Breast epithelium (tissue), 4 donors: ENCODE measurements around the gene C3orf18. TPM values are rescaled to one million over a fixed set of nuclear protein-coding genes. Genes with fewer than 3 reads are reported as not detected.
"Not testable (repeated sequence)": the region's sequence is repeated elsewhere in the genome, so short reads cannot be mapped to it uniquely, and the experiment has no call there.

Experiments
- DNase-seq, 2 donors: peaks; one replicate each; pipeline ENCODE4 v3.0.0-alpha.2; 2019; ENCODE audit warnings: low spot score in 2 of 2
- H3K27ac ChIP-seq, 2 donors: fragments of 200-600 bp; sonication (generic) in 1 of 2; one replicate each; pipeline ENCODE4 v1.5.1; 2016 to 2019; ENCODE audit warnings: mild to moderate bottlenecking in 1 of 2
- H3K27me3 ChIP-seq, 2 donors: fragments of 200-600 bp; sonication (generic) in 1 of 2; one replicate each; pipeline versions ENCODE4 v1.5.1 to v1.6.0; 2017 to 2019; ENCODE audit warnings: control low read depth in 1 of 2, mild to moderate bottlenecking in 1 of 2
- H3K36me3 ChIP-seq: fragments of 200-600 bp; one replicate; pipeline ENCODE4 v1.5.1; 2019
- H3K4me1 ChIP-seq, 2 donors: fragments of 200-600 bp; sonication (generic); one replicate each; pipeline ENCODE4 v1.5.1; 2016 to 2019; ENCODE audit warnings: control low read depth in 1 of 2
- H3K4me3 ChIP-seq, 3 donors: fragments of 200-600 bp; sonication (generic); 1 replicate in 2 of 3; 2 replicates in 1 of 3; pipeline ENCODE4 v1.5.1; 2016 to 2019; ENCODE audit warnings: mild to moderate bottlenecking in 3 of 3, moderate library complexity in 2 of 3
- H3K9me3 ChIP-seq, 2 donors: fragments of 200-600 bp; sonication (generic) in 1 of 2; one replicate each; pipeline ENCODE4 v1.5.1; 2016 to 2019; ENCODE audit warnings: control low read depth in 1 of 2
- POLR2A ChIP-seq: fragments of 450-650 bp; IDR thresholded peaks from one replicate; pipeline ENCODE4 v1.6.1; 2016; ENCODE audit warnings: antibody characterized with exemption, mild to moderate bottlenecking, moderate library complexity
- POLR2AphosphoS5 ChIP-seq, 3 donors: sonication (generic); formaldehyde crosslinking; IDR thresholded peaks; one replicate each; pipeline ENCODE4 v1.6.1; 2017; ENCODE audit warnings: antibody characterized with exemption in 3 of 3
- intact Hi-C: fragments of 100-400 bp; cut with DNase I; formaldehyde crosslinking; loops from one replicate; pipeline ENCODE4 v1.15.1; 2023; ENCODE audit warnings: low total_unique reads
- total RNA-seq, 3 donors: library from RNA; depleted of rRNA; stranded (reverse); fragments of >200 nt; gene quantifications; one replicate each; pipeline ENCODE4 v1.1.0, GENCODE V29; 2016
- TF ChIP-seq, protein P1 (sequence below), 3 donors: fragments of 450-650 bp; IDR thresholded peaks; one replicate each; pipeline ENCODE4 v1.5.1; 2016 to 2017; ENCODE audit warnings: antibody characterized with exemption in 3 of 3, mild to moderate bottlenecking in 3 of 3, moderate library complexity in 3 of 3

The C3orf18 gene
- total RNA-seq, 3 donors from 2014 or later: 10.7 to 16.8 (median 15.1) TPM

DNA sequence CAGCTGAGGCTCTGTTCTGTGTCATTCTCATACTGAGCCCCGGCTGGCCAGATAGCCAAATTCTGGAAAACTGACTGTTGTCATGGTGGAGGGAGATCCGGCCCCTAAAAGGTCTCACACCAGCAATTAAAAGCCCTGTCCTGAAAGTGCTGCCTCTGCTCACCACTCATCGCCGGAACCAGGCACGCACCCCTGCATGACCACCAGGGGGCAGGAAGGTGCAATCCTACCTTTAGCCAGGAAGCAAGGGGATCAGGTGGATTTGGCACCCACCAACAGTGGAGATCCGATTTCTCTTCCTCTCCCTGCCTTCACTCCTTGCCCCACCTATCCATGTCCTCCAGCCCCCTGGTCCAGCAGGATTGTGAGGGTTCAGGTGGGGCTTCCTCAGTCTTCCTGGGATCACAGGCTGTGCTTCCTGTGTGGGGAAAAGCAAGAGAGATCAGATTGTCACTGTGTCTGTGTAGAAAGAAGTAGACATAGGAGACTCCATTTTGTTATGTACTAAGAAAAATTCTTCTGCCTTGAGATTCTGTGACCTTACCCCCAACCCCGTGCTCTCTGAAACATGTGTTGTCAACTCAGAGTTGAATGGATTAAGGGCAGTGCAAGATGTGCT lies 48.0 kb downstream of the C3orf18 start:
- no peak for TF ChIP-seq POLR2AphosphoS5 (IDR thresholded peaks at IDR 0.05)
- TF ChIP-seq, protein P1, sequence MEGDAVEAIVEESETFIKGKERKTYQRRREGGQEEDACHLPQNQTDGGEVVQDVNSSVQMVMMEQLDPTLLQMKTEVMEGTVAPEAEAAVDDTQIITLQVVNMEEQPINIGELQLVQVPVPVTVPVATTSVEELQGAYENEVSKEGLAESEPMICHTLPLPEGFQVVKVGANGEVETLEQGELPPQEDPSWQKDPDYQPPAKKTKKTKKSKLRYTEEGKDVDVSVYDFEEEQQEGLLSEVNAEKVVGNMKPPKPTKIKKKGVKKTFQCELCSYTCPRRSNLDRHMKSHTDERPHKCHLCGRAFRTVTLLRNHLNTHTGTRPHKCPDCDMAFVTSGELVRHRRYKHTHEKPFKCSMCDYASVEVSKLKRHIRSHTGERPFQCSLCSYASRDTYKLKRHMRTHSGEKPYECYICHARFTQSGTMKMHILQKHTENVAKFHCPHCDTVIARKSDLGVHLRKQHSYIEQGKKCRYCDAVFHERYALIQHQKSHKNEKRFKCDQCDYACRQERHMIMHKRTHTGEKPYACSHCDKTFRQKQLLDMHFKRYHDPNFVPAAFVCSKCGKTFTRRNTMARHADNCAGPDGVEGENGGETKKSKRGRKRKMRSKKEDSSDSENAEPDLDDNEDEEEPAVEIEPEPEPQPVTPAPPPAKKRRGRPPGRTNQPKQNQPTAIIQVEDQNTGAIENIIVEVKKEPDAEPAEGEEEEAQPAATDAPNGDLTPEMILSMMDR (IDR thresholded peaks at IDR 0.05): peak; percentile 75 to 82 (median 75)
- H3K27me3 ChIP-seq: no peaks in the 10 kb centered on the region
- peak; percentile 46 to 74 for DNase-seq
- no peak overlapping the region for H3K4me3 ChIP-seq
- no peak overlapping the region for H3K27ac ChIP-seq
- intact Hi-C loops: loop anchor here (10.0 kb wide), 1 partner anchor 85 kb away; no protein-coding TSS in a partner anchor
- H3K9me3 ChIP-seq: no peaks in the 10 kb centered on the region
- H3K36me3 ChIP-seq: no peaks in the 10 kb centered on the region
- H3K4me1 ChIP-seq: peaks cover 0 to 6% of the 10 kb centered on the region in 2 donors

DNA sequence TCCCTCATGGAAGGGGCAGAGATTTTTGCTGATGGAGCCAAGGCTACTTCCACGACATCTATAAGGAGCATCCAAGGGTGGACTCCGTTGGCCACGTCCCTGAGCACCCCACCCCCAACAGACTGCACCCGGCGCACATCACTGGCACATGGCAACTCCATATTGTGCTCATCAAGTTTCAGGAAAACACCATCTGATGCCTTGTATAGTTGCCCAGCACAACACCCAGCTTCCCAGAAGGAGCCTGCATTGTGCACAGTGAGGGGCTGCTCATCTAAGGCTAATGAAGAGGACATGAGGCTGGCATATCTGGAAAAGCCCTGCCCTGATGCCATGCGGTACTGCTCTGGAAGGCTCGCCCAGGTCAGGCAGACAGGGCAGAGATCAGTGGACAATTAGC lies 49.1 kb downstream of the C3orf18 start:
- intact Hi-C loops: no loop called here
- H3K4me1 ChIP-seq: peaks cover 0 to 6% of the 10 kb centered on the region in 2 donors
- TF ChIP-seq POLR2AphosphoS5 (IDR thresholded peaks at IDR 0.05) (no peak), POLR2A (no peak)
- TF ChIP-seq, protein P1 (IDR thresholded peaks at IDR 0.05): no peak

DNA sequence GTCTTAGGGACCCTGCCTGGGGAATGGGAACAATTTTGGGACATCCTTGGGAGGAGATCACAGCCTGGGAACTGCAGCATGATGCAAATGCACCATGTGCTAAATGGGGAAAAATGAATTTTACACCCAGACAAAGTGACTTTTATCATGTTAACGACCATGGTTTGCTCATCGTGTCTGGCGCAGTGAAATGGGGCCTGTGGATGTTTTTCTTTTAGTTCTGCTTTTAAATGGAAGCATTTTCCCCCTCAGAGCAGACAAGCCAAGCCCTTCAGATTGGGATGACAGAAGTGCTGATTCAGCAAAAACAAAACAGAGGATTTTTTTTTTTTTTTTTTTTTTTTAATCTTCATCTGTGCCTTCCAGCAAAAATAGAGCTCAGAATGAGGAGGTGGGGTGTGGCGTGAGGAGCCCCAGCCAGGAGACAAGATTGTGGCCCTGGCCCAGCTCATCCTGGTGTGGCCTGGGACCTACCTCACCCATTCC lies 49.8 kb downstream of the C3orf18 start:
- TF ChIP-seq POLR2A: no peak
- Histone ChIP-seq H3K36me3 (no peaks in the 10 kb centered on the region), H3K27ac (no peak overlapping the region), H3K9me3 (no peaks in the 10 kb centered on the region), H3K4me1 (peaks cover 0 to 6% of the 10 kb centered on the region in 2 donors), H3K27me3 (no peaks in the 10 kb centered on the region), H3K4me3 (no peak overlapping the region)
- no peak for DNase-seq
- intact Hi-C loops: no loop called here

More for the DNA sequence above, 49.1 kb downstream of the C3orf18 start:
- no peak overlapping the region for H3K4me3 ChIP-seq
- H3K36me3 ChIP-seq: no peaks in the 10 kb centered on the region
- DNase-seq: no peak
- no peaks in the 10 kb centered on the region for H3K9me3 ChIP-seq
- no peaks in the 10 kb centered on the region for H3K27me3 ChIP-seq
- no peak overlapping the region for H3K27ac ChIP-seq

DNA sequence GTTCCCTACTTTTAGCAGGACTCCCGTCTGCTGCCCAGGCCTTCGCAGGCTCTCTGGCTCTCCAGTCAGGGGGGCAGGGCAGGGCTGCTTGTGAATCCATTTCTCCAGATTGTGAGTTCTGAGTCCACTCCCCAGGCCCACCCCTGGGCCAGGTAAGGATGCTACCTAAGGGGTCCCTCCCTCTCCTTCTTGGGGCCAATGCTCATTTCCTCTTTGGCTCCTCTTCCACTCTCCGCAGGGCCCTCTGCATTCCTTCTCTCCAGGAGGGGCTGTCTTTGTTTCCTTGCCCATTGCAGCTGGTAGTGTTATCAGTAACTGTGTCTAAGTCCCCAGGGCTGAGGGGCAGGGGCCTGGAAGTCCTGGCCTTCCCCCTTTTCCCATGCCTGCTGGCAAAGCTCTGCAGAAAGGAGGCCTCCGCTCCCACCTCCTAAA lies 51.1 kb downstream of the C3orf18 start:
- no peak for DNase-seq
- Histone ChIP-seq H3K27me3 (no peaks in the 10 kb centered on the region), H3K36me3 (no peaks in the 10 kb centered on the region), H3K4me3 (no peak overlapping the region), H3K27ac (peak overlapping the region in 1 of 2 donors; percentile 74), H3K9me3 (no peaks in the 10 kb centered on the region), H3K4me1 (peaks cover 0 to 6% of the 10 kb centered on the region in 2 donors)
- TF ChIP-seq, protein P1 (IDR thresholded peaks at IDR 0.05): no peak
- TF ChIP-seq POLR2A: no peak
- no peak for TF ChIP-seq POLR2AphosphoS5 (IDR thresholded peaks at IDR 0.05)
- intact Hi-C loops: no loop called here

DNA sequence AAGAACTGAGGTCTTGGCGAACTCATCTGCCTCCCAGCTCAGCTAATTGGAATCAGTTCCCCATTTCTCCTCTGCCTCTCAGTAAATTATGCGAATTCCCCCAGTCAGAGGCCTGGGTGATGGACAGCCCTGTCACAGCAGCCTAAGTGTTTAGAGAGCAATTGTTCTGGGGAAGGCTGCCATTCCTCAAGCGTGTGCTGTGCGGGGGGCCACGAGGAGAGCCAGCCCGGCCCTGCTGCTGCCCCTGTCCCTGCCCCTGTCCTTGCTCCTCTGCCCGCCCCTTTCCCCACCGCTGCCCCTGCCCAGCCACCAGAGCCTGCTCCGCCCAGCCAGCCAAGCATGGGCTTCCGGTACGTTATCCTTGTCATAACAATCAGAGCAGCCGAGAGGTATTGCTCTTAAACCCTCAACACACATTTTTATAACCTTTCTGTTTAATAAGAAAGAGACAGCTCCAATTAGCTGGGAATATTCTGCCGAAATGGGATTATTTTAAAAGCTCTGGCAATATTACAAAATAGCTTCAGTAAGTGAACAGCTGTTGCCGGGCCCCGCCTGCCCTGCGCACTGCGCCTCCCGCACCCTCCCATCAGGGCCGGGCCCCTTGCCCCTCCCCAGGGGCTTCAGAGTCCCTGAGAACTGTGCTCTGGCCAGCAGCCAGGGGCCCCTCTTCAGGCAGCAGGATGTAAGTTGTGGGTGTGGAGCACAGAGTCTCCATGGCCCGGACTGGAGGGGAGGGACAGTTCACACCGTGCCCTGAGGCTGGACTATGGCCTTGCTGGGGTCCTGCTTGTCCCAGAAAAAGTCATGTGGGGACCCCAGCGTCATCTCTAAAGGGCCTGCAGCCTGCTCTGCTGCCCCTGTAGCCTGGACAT lies 51.7 kb downstream of the C3orf18 start:
- intact Hi-C loops: no loop called here
- TF ChIP-seq POLR2A (no peak), POLR2AphosphoS5 (IDR thresholded peaks at IDR 0.05) (no peak)
- TF ChIP-seq, protein P1 (IDR thresholded peaks at IDR 0.05): no peak
- no peak for DNase-seq
- Histone ChIP-seq H3K4me1 (peaks cover 0 to 6% of the 10 kb centered on the region in 2 donors), H3K27me3 (no peaks in the 10 kb centered on the region), H3K36me3 (no peaks in the 10 kb centered on the region), H3K9me3 (no peaks in the 10 kb centered on the region), H3K27ac (peak overlapping the region in 1 of 2 donors; percentile 74), H3K4me3 (peak overlapping the region in 1 of 3 donors; percentile 33)

DNA sequence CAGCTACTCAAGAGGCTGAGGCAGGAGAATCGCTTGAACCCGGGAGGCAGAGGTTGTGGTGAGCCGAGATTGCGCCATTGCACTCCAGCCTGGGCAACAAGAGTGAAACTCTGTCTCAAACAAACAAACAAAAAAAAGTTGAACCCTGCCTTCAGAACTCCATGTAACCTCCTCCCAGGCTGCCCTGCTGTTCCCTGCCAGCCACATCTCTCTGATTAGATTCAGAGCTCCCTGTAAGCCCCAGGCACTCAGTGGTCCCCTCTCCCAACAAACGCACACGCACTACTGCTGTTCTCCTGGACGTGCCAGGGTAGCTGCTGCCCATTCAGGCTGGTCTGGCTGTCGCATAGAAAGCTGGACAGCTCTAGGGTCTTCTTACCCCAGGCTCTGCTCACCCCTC lies 54.6 kb downstream of the C3orf18 start:
- H3K4me1 ChIP-seq, H3K27ac ChIP-seq, H3K4me3 ChIP-seq, H3K36me3 ChIP-seq, H3K9me3 ChIP-seq, H3K27me3 ChIP-seq, DNase-seq, intact Hi-C loops: not testable (repeated sequence)
